Measurements from ENCODE around the gene SRCIN1. TPM values are rescaled to one million over a fixed set of nuclear protein-coding genes. Genes with fewer than 3 reads are reported as not detected.

The SRCIN1 gene
- total RNA-seq, 1 experiment from 2014 or later, result 16.7 TPM

- peak overlapping the region; percentile 34; the same call in 1 of the 2 replicates for H3K4me3 ChIP-seq
- H3K27me3 ChIP-seq (ENCODE audit: insufficient read depth, low read depth), result no peaks in the 10 kb centered on the region
- no peaks in the 10 kb centered on the region for H3K36me3 ChIP-seq (ENCODE audit: low read depth)
- CTCF ChIA-PET, result interaction anchor here (0.5 to 2.0 kb wide), 6 partner anchors 18 to 162 kb away, joined by 3 to 27 read pairs (median 6); no protein-coding TSS in a partner anchor
- 0 out of 2 replicates have a peak, but pooled peaks cover 3% of the 10 kb centered on the region for H4K20me1 ChIP-seq (ENCODE audit: insufficient read depth)
- H3K4me2 ChIP-seq, result peak overlapping the region; percentile 75
- peak; percentile 55 to 82 for DNase-seq
- H3K27ac ChIP-seq, result peak overlapping the region; percentile 84
- POLR2A ChIA-PET (ENCODE audit: unreplicated experiment), result interaction anchor here (0.6 kb wide), 2 partner anchors 12 to 23 kb away, joined by 3 read pairs; no protein-coding TSS in a partner anchor
- peaks cover 51% of the 10 kb centered on the region for H3K4me1 ChIP-seq (replicated peaks; ENCODE audit: insufficient read depth)
- TF ChIP-seq CTCF (conservative IDR thresholded peaks at IDR 0.05) (no peak), EZH2 (IDR thresholded peaks at IDR 0.05; ENCODE audit: low read depth) (no peak)
- H3K79me2 ChIP-seq (ENCODE audit: low read depth), result peaks cover 11% of the 10 kb centered on the region; the same call in 1 of the 2 replicates
- intact Hi-C loops (cut with micrococcal nuclease; ENCODE audit: unreplicated experiment), result loop anchor here (2.0 kb wide), 1 partner anchor 162 kb away; no protein-coding TSS in a partner anchor
- H3F3A ChIP-seq (ENCODE audit: insufficient read depth, low read depth), result peaks cover 36% of the 10 kb centered on the region
- H3K9me3 ChIP-seq (ENCODE audit: insufficient read depth, low read depth), result no peaks in the 10 kb centered on the region
- no peaks in the 10 kb centered on the region for H3K9me2 ChIP-seq (ENCODE audit: insufficient read depth)
- H2AFZ ChIP-seq, result peak overlapping the region; percentile 66; the same call in 1 of the 2 replicates
- no TSS peak for BruUV-seq (replicated peaks)
Measured at GRCh38 chr17:38585056-38585917, 20.5 kb downstream of the SRCIN1 start.

GRCh38 chr17:38584350-38584925 lies 21.3 kb downstream of the SRCIN1 start:
- H3K36me3 ChIP-seq (ENCODE audit: low read depth), result no peaks in the 10 kb centered on the region
- 0 out of 2 replicates have a peak, but pooled peaks cover 3% of the 10 kb centered on the region for H4K20me1 ChIP-seq (ENCODE audit: insufficient read depth)
- TF ChIP-seq CTCF (conservative IDR thresholded peaks at IDR 0.05) (peak; percentile 95), EZH2 (IDR thresholded peaks at IDR 0.05; ENCODE audit: low read depth) (no peak)
- ChIA-PET CTCF (interaction anchor here (0.7 to 2.0 kb wide), 4 partner anchors 26 to 133 kb away, joined by 3 to 27 read pairs (median 5); no protein-coding TSS in a partner anchor), POLR2A (ENCODE audit: unreplicated experiment) (interaction anchor here (0.6 to 0.8 kb wide), 3 partner anchors 24 to 1037 kb away, joined by 3 to 7 read pairs (median 4); no protein-coding TSS in a partner anchor)
- peaks cover 57% of the 10 kb centered on the region for H3K4me1 ChIP-seq (replicated peaks; ENCODE audit: insufficient read depth)
- peaks cover 36% of the 10 kb centered on the region for H3F3A ChIP-seq (ENCODE audit: insufficient read depth, low read depth)
- DNase-seq, result peak; percentile 81 to 91
- H3K79me2 ChIP-seq (ENCODE audit: low read depth), result peaks cover 11% of the 10 kb centered on the region; the same call in 1 of the 2 replicates
- peak overlapping the region; percentile 66; the same call in 1 of the 2 replicates for H2AFZ ChIP-seq
- H3K27ac ChIP-seq, result peak overlapping the region; percentile 84
- no peaks in the 10 kb centered on the region for H3K9me3 ChIP-seq (ENCODE audit: insufficient read depth, low read depth)
- no TSS peak for BruUV-seq (replicated peaks)
- intact Hi-C loops (cut with micrococcal nuclease; ENCODE audit: unreplicated experiment), result loop anchor here (1.0 to 2.0 kb wide), 4 partner anchors 26 to 162 kb away; no protein-coding TSS in a partner anchor
- no peaks in the 10 kb centered on the region for H3K27me3 ChIP-seq (ENCODE audit: insufficient read depth, low read depth)
- no peaks in the 10 kb centered on the region for H3K9me2 ChIP-seq (ENCODE audit: insufficient read depth)
- H3K4me3 ChIP-seq, result peak overlapping the region; percentile 41; the same call in 1 of the 2 replicates
- H3K4me2 ChIP-seq, result peak overlapping the region; percentile 75

GRCh38 chr17:38583828-38584349 lies 21.9 kb downstream of the SRCIN1 start:
- DNase-seq, result no peak
- Histone ChIP-seq H3K36me3 (ENCODE audit: low read depth) (no peaks in the 10 kb centered on the region), H3K4me1 (replicated peaks; ENCODE audit: insufficient read depth) (peaks cover 61% of the 10 kb centered on the region), H4K20me1 (ENCODE audit: insufficient read depth) (no peaks in the 10 kb centered on the region), H3K27ac (peak overlapping the region; percentile 84), H3F3A (ENCODE audit: insufficient read depth, low read depth) (peaks cover 36% of the 10 kb centered on the region), H3K4me2 (peak overlapping the region; percentile 75), H3K9me3 (ENCODE audit: insufficient read depth, low read depth) (no peaks in the 10 kb centered on the region), H3K4me3 (peak overlapping the region; percentile 41; the same call in 1 of the 2 replicates), H2AFZ (no peak overlapping the region), H3K27me3 (ENCODE audit: insufficient read depth, low read depth) (no peaks in the 10 kb centered on the region), H3K9me2 (ENCODE audit: insufficient read depth) (no peaks in the 10 kb centered on the region), H3K79me2 (ENCODE audit: low read depth) (peaks cover 11% of the 10 kb centered on the region; the same call in 1 of the 2 replicates)
- POLR2A ChIA-PET (ENCODE audit: unreplicated experiment), result interaction anchor here (0.7 to 0.8 kb wide), 2 partner anchors 63 to 1038 kb away, joined by 4 to 7 read pairs; no protein-coding TSS in a partner anchor
- intact Hi-C loops (cut with micrococcal nuclease; ENCODE audit: unreplicated experiment), result loop anchor here (1.0 to 2.0 kb wide), 4 partner anchors 26 to 161 kb away; no protein-coding TSS in a partner anchor
- CTCF ChIA-PET, result interaction anchor here (0.7 to 2.0 kb wide), 3 partner anchors 25 to 79 kb away, joined by 3 to 27 read pairs (median 7); no protein-coding TSS in a partner anchor
- BruUV-seq (replicated peaks), result no TSS peak
- TF ChIP-seq CTCF (conservative IDR thresholded peaks at IDR 0.05), result no peak
- TF ChIP-seq EZH2 (IDR thresholded peaks at IDR 0.05; ENCODE audit: low read depth), result no peak

All from PC-9 (cell line).